Bone marrow (tissue), 2 donors: ENCODE results near the gene RNF220.

ENCODE experiments used
- DNase-seq, 2 donors: peaks; one replicate each; lab custom pipeline; 2025; lab: John Stamatoyannopoulos, UW

The RNF220 gene

DNA sequence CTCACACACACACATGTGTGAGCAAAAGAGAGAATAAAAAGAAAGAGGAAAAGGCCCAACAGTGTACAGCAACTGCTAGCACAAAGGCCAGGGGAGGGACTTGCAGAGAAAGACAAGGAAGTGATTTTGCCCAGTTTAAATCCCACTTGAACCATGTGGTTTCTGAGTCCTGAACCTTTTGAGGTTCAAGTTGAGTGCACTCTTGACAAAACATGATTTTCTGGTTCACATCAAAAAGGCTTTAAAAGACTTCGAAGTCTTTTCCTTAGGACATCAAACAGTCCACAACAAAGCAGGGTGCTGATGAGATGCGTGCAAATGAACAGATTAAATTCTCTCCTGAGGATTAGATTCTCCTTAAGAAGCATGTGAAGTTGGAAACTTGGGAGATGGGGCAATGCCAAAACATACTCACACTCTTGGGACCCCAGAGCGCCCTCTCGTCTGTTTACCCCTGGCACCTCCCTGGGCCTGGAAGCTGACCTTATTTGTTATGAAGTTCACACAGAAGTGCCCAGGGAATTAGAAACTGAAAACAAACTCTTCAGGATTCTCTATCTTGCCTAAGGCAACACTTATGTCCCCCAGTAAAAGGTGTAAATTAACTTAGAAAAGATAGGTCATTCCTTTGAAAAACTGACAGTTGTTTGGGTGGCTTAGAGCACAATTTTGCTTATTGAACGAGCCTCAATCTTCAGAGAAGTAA lies 31.5 kb downstream of the RNF220 start:
- no peak for DNase-seq

DNA sequence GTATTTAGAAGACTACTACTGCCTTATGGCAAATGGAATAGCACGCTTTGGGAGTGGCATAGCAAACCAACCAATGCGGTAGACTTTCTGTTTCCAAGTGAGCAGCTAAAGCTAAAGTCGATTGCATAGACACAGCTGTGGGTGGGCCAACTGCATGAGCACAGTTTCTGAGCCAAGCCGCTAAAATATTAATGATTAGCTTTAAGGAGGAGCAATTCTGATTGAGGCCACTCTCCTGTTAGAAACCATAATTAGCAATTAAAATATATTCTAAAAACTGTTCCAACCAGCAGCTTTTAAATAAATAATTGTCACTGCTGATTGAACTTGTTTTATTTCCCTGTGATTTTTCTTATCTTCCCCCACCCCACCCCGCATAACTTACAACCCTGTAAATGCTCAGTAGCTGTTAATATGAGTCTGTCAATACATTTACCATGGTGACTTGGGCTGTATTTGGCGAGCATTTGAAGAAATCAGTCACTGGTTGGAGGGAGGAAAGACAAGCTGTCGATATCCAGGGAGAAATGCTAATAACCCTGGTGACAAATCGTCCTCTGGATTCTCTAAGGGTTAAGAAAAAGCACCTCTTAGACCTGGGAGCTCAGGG lies 32.2 kb downstream of the RNF220 start:
- DNase-seq = no peak

DNA sequence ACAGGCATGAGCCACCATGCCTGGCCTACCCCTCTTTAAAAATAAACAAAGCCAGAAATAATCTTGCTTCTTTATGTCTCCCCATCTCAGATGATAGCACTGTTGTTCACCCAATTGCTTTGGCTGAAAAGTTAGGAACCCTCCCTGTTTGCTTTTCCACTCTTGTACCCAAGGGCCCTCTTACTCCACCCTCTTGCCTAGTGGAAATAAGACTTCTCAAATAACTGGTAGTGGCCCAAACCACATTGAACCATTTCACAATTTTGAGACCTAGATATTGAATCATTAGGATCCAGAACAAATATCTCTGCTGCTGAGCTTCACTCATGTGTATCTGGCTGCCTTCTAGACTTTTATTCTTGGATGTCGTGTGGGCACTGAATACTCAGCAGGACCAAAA lies 37.7 kb downstream of the RNF220 start:
- DNase-seq = no peak

DNA sequence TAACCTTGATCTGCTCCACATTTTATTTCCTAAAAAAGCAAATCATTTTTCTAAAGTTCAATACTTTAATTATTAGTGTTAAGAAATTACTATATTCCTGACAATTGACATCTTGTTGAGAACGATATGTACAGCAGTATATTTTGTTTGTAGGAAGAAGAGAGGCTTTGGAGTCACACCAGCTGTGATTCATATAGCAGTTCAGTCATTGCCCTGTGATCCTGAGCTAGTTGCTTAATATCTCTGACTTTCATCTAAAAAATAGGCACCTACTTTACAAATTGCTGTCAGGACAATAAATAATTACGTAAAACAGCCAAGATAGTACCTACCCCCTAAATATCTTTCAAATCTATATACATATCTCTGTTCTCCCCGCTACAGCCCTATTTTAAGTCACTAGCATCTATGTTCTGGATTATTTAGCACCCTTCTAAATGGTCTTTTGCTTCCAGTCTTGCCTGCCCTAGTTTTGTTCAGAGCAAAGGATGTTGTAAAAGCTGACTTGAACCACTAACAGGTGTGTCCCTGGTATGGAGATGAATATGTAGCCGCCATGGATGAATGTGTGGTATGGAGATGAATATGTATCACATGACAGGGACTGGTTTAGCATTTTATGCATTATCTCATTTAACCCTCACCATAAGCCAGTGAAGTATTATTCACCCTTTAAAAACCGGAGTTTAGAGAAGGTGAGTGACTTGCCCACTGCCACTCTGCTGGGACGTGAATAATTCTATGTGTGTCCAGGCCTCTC lies 42.2 kb downstream of the RNF220 start:
- DNase-seq = no peak

DNA sequence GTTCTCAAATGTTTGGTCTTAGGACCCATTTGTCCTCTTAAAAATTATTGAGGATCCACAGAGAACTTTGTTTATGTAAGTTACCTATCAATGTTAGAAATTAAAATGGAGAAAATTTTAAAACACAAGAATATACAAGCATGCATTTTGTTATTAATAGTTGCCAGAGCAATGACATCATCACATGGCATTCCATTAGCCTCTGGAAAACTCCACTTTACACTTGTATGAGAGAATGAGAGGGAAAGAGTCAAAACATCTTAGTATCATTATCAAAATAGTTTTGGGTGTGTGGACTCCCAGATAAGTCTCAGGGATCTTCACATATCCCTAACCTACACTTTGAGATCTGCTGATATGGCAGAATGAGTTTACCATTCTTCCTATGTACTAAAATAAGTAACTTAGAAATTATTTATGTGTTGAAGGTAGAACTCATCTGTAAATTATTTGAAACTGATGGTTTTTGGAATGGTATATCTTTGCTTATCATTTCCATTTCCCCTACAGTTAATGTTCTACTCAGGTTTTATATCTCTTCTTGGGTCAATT lies 48.8 kb downstream of the RNF220 start:
- DNase-seq = no peak

DNA sequence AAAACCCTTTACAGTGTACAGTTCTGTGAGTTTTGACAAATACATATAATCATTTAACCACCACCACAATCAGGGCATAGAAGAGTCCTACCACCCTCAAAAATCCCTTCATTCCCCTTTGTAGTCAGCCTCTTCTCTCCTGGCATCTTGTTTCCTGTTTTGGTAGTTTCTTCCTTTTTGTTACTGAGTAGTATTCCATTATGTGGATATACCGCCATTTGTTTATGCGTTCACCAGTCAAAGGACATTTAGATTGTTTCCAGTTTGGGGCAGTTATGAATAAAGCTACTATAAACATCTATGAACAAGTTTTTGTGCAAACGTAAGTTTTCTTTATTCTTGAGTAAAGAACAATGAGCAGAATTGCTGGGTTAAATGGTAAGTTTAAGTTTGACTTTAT lies 49.6 kb downstream of the RNF220 start:
- no peak for DNase-seq

DNA sequence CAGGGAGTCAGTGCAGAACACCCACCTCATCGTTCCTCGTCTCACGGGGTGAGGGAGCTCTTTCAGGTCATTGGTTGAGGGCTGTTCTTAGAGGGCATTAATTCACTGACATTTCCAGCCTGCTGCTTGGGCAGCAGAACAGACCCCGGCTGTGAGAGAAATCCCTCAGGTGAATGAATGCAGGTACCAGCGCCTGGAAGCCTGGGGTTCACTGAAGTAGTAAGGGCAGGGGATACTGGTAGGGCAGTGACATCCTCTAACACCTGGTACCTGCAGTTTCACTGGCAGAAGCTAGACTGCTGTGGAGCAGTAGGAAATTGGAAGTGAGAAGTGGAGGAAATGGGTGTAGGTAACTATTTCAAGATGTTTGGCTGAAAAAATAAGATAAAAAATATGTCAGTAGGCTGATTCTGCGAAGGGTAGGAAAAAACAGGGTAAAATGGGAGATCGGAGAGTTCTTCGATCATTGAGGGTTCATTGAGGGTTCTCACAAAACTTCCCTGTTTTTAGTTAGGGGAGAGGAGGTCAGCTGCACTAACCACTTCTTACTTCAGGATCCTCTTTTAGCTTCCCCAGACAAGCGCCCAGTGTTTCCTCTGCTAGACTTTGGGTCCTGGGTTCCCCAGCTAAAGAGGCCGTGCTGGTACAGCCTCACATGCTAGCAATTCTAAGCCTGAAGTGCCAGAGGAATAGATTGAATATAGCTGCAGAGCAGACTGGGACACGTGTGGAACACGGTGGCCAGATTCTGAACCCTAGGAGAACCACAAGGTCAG lies 55.2 kb downstream of the RNF220 start:
- DNase-seq = peak in 1 of 2 donors; percentile 42

DNA sequence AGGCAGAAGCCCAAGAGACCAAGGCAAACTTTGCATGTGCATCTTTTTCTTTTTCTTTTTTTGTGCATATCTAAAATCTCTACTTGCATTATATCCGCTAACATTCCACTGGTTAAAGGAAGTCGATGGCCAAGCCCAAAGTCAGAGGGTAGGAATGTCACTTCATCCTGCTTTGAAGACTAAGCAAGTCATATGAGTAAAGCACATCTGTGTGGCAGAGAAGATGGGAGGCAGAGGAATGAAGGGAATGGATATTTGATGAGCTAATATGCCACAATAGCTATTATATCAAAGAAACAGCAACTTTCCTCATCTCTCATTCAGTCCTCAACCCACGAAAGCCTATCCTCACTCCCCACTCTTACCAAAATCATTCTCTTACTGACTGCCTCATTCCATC lies 59.3 kb downstream of the RNF220 start:
- DNase-seq = no peak

DNA sequence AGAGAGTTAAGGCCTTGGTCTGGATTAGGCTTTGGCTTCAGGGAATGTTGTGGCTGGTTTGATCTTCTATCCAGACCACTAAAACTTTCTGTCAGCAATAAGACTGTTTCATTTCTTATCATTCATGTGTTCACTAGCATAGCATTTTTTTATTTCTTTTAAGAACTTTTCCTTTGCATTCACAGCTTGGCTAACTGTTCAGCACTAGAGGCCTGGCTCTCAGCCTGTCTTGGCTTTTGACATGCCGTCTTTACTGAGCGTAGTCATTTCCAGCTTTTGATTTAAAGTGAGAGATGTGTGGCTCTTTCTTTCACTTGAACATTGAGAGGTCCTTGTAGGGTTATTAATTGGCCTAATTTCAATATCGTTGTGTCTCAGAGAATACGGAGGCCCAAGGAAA lies 62.5 kb downstream of the RNF220 start:
- no peak for DNase-seq

DNA sequence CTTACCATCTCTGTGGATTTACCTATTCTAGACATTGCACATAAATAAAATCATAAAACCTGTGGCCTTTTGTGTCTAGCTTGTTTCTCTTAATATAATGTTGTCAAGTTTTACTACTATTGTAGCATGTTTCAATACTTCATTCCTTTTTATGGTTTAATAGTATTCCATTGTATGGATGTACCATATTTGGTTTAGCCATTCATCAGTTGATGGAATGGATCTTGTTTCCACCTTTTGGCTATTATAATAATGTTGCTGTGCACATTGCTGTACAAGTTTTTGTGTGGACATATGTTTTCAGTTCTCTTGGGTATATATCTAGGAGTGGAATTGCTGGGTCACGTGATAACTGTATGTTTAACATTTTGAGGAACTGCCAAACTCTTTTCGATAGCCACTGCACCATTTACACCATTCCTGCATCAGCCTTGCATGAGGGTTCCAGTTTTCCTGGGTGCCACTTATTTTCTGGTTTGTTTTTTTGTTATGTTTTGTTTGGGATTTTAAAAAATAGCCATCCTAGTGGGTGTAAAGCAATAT lies 66.9 kb downstream of the RNF220 start:
- no peak for DNase-seq

DNA sequence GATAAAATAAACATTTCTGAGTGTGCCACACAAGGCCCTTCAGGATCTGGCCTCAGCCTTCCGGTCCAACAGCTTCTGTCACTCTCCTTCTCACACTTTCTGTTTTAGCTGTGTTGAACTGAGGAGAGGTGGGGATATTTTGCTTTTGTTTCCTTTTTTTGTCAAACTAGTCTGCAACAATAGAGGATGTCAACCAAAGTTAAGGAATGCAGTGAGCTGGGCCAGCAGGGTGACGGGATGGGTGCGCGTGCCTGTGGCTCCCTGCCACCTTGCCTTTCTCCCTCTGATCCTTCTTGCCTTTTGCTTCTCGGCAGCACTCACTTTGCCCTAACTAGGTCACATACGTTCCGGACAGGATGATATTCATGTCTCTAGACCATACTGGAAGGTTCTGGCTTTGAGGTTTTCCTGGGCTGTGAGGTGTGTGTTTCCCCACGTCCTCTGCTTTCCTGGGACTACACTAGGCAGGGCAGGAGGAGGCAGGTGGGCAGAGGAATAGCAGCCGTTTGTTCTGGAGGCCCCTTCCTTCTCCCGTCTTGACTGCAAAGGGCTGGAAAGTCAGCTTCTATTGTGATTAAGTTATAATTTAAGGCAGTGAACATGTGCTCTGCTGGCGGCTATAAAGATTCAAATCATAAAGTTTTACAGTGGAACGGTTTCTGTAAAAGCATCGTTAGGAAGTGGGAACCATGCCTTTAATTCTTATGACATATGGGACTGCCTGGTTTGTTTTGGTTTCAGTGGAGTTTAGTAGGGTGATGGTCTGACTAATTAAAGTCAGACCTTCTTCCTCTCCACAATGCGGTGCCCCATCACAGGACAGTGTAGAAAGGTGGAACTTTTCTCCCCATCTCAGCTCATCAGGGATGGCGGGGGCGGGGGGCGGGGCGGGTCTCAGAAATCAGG lies 67.8 kb downstream of the RNF220 start:
- peak in 1 of 2 donors; percentile 59 for DNase-seq

DNA sequence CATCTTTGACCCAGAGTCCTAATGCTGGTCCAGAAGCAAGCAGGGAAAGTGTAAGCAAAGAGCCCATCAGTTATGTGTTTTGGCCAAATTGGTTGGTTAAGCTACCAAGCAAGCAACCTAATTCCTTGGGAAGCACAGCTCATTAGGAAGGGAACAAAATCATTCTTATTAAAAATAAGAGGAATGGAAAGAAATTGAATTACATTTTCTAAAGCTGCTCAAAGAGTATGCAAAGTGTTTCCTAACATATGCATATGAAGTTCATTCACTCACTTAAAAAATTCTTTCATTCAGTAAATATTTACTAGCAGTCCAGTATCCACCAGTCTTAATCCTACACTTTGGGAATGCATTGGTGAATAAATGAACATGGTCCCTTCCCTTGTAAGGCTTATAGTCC lies 71.8 kb downstream of the RNF220 start:
- no peak for DNase-seq

DNA sequence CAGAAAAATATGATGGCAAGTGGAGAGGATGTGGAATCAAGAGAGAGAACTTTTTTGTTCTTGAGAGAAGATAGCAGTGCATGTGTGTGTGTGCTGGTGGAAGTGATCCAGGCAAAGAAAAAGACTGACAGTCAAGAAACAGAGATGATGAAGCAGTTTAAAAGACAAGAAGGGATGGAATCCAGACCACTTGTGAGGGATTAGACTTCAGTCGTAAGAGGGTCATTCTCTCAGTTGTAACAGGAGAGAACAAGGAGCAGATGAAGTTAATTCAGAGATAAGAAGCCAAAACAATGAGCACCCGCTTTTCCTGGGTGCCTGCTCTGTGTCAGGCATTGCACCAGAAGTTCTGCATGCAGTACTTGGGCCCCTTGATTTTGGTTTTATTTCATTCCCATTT lies 76.6 kb downstream of the RNF220 start:
- no peak for DNase-seq

DNA sequence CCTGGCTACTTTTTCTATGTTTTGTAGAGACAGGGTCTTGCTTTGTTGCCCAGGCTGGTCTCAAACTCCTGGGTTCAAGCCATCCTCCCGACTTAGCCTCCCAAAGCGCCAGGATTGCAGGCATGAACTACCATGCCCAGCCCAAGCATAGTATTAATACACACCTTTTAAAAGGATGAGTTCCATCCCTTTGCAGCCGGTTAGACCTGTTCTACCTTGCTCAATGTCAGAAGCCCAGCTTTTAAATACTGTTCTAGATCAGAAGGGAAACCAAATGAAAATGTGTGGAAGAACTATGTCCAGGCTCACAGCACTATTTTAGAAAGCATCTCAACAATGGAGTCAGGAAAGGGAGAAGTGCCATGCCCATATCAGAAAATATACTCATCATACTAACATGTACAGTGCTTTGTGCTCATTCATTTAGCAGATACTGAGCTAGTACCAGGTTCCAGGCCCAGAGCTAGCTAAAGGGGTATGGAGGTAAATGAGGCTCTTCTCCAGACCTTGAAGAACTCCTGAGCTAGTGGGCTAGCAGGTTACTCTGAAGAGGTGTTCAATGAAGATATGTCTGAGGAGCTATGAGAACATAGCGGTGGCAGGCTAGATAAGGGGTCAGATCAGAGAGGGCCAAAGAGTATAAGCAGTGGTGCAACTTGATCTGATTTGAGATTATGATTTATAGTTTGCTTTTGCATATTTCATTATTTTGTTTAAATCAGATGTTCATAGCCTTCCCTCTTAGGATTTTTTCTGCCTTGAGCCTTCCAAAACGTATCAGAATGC lies 78.2 kb downstream of the RNF220 start:
- DNase-seq = no peak

DNA sequence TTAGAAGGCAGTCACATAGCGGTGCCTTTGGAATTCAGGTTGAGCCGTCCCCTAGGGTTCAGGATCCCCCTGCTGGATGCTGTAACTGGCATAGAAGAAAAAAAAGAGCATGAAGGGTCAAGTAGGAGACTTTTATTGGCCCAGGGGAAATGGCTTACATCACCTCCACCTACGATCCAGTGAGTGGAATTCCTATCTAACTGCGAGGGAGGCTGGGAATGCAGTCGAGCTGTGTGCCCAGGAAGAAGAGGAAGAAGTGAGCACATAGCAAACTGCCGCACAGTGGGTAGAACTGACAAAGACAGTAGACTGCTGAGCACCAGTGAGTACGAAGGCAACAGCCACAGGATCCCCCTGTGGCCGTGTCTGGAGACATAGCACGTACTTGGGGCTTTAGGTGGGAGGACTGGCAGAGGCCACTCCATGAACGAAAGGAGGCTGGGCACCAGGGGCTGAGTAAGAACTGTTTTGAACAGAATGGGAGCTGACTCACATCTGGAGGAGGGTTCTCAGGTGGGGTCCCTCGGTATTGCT lies 79.2 kb downstream of the RNF220 start:
- peak in 1 of 2 donors; percentile 58 for DNase-seq

DNA sequence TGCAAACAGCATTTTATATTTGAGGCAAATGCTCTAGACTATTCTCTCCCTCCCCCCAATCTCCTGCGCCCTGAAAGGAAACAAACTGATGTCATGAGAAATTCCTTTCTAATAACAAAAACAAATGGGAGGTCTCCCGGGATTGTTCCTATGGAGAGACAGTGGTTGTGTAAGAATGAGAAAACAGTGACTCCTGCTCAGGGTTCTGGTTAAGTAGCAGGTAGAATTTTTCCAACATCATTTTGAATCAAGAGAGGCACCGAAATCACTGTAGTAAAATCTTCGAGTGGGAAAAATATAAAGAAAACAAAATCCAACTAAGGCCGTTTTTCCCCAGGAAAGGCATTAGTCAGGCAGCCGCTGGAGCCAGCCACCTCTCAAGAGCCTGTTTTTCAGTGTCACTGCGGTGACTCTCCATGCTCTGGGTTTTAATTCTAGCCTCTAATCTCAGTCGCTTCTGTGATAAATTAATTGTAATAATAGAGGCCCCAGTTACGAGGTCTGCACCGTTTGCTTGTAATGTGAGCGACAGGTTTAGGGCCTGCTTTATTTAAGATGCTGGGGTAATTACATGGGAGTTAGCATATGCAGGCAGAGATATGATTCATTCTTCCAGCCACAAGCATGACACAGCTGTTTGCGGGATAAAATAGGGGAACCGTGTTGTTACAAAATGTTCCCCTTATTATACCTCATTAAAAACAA lies 80.3 kb downstream of the RNF220 start:
- DNase-seq = peak; percentile 8 to 93

DNA sequence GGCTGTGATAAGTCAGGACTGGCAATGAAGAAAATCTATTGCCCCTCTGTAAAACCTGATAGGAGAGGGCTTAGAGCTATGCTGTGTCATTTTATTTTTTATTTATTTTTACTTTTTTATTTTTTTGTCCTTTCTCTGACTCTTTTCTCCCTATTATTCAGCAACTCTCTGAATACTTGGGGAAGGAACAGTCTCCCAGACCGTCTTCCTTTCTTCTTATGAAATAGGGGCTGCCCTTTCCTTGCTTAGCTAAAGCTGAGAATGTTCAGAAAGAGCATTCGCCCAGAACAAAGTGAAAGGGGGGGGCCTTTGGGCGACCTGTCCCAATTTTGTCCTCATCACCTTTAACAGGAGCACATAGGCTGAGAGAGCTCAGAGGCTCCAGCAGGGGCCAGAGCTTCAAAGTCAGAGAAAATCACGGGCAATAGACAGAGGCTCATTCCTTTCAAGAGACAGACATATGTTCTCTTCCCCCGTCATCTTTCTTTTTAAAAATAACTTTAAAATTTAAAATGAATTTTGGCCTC lies 80.9 kb downstream of the RNF220 start:
- DNase-seq = no peak

DNA sequence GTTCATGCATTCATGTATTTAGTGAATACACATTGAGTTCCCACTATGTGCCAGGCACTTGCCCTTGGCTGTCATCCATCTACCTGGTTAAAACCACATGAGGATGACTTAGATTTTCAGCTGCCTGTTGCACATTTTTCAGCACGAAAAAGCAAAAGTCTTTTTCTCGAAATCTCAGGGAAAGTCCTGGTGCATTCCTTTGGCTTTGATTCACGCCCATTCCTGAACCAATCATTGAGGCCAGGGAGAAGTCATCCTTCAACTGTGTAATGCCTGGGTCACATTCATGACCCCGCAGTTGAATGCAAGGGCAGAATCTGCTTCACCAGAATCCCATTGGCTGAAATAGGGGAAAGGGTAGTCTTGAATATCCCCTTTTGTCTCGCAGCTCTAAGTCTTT lies 84.4 kb downstream of the RNF220 start:
- DNase-seq = no peak
